HFF-Myc (cell line): ENCODE results near the gene TAS1R1.

ENCODE experiments used
- DNase-seq: peaks from one replicate; pipeline ENCODE4 v3.0.0-alpha.2; 2011; ENCODE audit warnings: low read depth; ENCODE audit errors: extremely low read depth
- H3K4me3 ChIP-seq: replicated peaks from 2 replicates; pipeline ENCODE4 v1.5.1; 2011; ENCODE audit warnings: low read depth, mild to moderate bottlenecking, control low read depth, low read length
- CTCF ChIP-seq: IDR thresholded peaks from 2 replicates; pipeline ENCODE4 v1.5.1; 2012; ENCODE audit warnings: mild to moderate bottlenecking, low read depth, low read length, control low read depth; ENCODE audit errors: missing control alignments

Gene TAS1R1

GRCh38 chr1:6603915-6604558 is 48.9 kb downstream of the TAS1R1 start:
- peak overlapping the region; percentile 100 for H3K4me3 ChIP-seq
- peak; percentile 55 for DNase-seq
- TF ChIP-seq CTCF = no peak

GRCh38 chr1:6612641-6613360 is 57.7 kb downstream of the TAS1R1 start:
- H3K4me3 ChIP-seq = peak overlapping the region; percentile 71
- DNase-seq = no peak
- TF ChIP-seq CTCF = no peak

- DNase-seq = peak; percentile 94
- H3K4me3 ChIP-seq = peak within 1 kb of the TSS; percentile 71
- TF ChIP-seq CTCF = no peak
Measured at GRCh38 chr1:6613361-6614018, 58.4 kb downstream of the TAS1R1 start, which contains the start of gene PHF13. Gene PHF13, plus strand, starts transcription at chr1:6613731. Its CDS starts 336 bp downstream, at chr1:6614067.

GRCh38 chr1:6614019-6614928 is 59.2 kb downstream of the TAS1R1 start:
- TF ChIP-seq CTCF = no peak
- no peak for DNase-seq
- peak overlapping the region; percentile 67 for H3K4me3 ChIP-seq

- DNase-seq = no peak
Measured at GRCh38 chr1:6614929-6615785, 60.0 kb downstream of the TAS1R1 start.

More at GRCh38 chr1:6614929-6615785, 60.0 kb downstream of the TAS1R1 start:
- TF ChIP-seq CTCF = no peak
- H3K4me3 ChIP-seq = peak overlapping the region; percentile 67
